ENCODE results near the gene PTS.
A peak's percentile ranks its signal among the peaks of the same experiment; 100 is the strongest.
"Not testable (repeated sequence)": the region's sequence is repeated elsewhere in the genome, so short reads cannot be mapped to it uniquely, and the experiment has no call there.

The PTS gene

GRCh38 chr11:112226062-112226830 lies at the start of gene PTS:
Gene PTS (plus strand): TSS chr11:112226428. CDS start chr11:112226444, 16 bp downstream.
- no peaks in the 10 kb centered on the region; the same call in 1 of the 2 replicates for H4K20me1 ChIP-seq
- peaks cover 14% of the 10 kb centered on the region for H3K4me1 ChIP-seq
- peak within 1 kb of the TSS; percentile 76 for H3K4me3 ChIP-seq
- peak within 1 kb of the TSS; percentile 92 for H3K4me2 ChIP-seq
- TF ChIP-seq Cebpa-rat (IDR thresholded peaks at IDR 0.05): no peak
- no peaks in the 10 kb centered on the region for H3K9me3 ChIP-seq
- peak within 1 kb of the TSS; percentile 88 for H3K9ac ChIP-seq
- no peaks in the 10 kb centered on the region for H3K27me3 ChIP-seq
- peaks cover 30% of the 10 kb centered on the region for H3K36me3 ChIP-seq
- H3K27ac ChIP-seq: peak within 1 kb of the TSS; percentile 86

- TF ChIP-seq Cebpa-rat (IDR thresholded peaks at IDR 0.05): no peak
- no peak overlapping the region for H3K4me2 ChIP-seq
These were observed 48.6 kb upstream of the PTS start for GRCh38 chr11:112177589-112177988.

GRCh38 chr11:112178428-112178827 lies 47.8 kb upstream of the PTS start:
- no peaks in the 10 kb centered on the region for H3K9me3 ChIP-seq
- H4K20me1 ChIP-seq: no peaks in the 10 kb centered on the region
- H3K4me1 ChIP-seq: peaks cover 26% of the 10 kb centered on the region
- H3K27ac ChIP-seq: no peak overlapping the region
- no peaks in the 10 kb centered on the region for H3K36me3 ChIP-seq
- no peak overlapping the region for H3K4me2 ChIP-seq
- H3K27me3 ChIP-seq: no peaks in the 10 kb centered on the region
- no peak overlapping the region for H3K4me3 ChIP-seq
- no peak overlapping the region for H3K9ac ChIP-seq
- no peak for TF ChIP-seq Cebpa-rat (IDR thresholded peaks at IDR 0.05)

More at GRCh38 chr11:112177589-112177988, 48.6 kb upstream of the PTS start:
- Histone ChIP-seq H3K4me1 (peaks cover 33% of the 10 kb centered on the region), H3K9me3 (no peaks in the 10 kb centered on the region), H3K36me3 (no peaks in the 10 kb centered on the region), H3K27me3 (no peaks in the 10 kb centered on the region), H4K20me1 (no peaks in the 10 kb centered on the region), H3K9ac (no peak overlapping the region), H3K4me3 (no peak overlapping the region), H3K27ac (no peak overlapping the region)

GRCh38 chr11:112178936-112179335 lies 47.3 kb upstream of the PTS start:
- H3K9ac ChIP-seq: no peak overlapping the region

GRCh38 chr11:112179601-112180000 lies 46.6 kb upstream of the PTS start:
- Histone ChIP-seq H3K9ac (no peak overlapping the region), H3K36me3 (no peaks in the 10 kb centered on the region), H3K27me3 (no peaks in the 10 kb centered on the region), H3K9me3 (no peaks in the 10 kb centered on the region), H3K4me2 (peak overlapping the region; percentile 57), H3K27ac (no peak overlapping the region), H3K4me3 (no peak overlapping the region), H4K20me1 (no peaks in the 10 kb centered on the region), H3K4me1 (peaks cover 26% of the 10 kb centered on the region)
- TF ChIP-seq Cebpa-rat (IDR thresholded peaks at IDR 0.05): no peak

More at GRCh38 chr11:112178936-112179335, 47.3 kb upstream of the PTS start:
- H3K4me1 ChIP-seq: peaks cover 26% of the 10 kb centered on the region
- H3K27me3 ChIP-seq: no peaks in the 10 kb centered on the region
- H3K36me3 ChIP-seq: no peaks in the 10 kb centered on the region
- no peak overlapping the region for H3K4me3 ChIP-seq
- H3K4me2 ChIP-seq: peak overlapping the region; percentile 57
- H3K27ac ChIP-seq: no peak overlapping the region
- no peak for TF ChIP-seq Cebpa-rat (IDR thresholded peaks at IDR 0.05)
- H3K9me3 ChIP-seq: no peaks in the 10 kb centered on the region
- no peaks in the 10 kb centered on the region for H4K20me1 ChIP-seq

GRCh38 chr11:112182867-112183266 lies 43.4 kb upstream of the PTS start:
- Histone ChIP-seq H3K4me3 (no peak overlapping the region), H3K9ac (no peak overlapping the region), H3K4me2 (no peak overlapping the region), H4K20me1 (no peaks in the 10 kb centered on the region), H3K27ac (no peak overlapping the region), H3K9me3 (no peaks in the 10 kb centered on the region), H3K36me3 (no peaks in the 10 kb centered on the region), H3K4me1 (peaks cover 18% of the 10 kb centered on the region), H3K27me3 (no peaks in the 10 kb centered on the region)
- no peak for TF ChIP-seq Cebpa-rat (IDR thresholded peaks at IDR 0.05)

GRCh38 chr11:112185883-112186282 lies 40.3 kb upstream of the PTS start:
- Histone ChIP-seq H3K9me3 (no peaks in the 10 kb centered on the region), H3K9ac (no peak overlapping the region), H3K27ac (no peak overlapping the region), H3K4me3 (no peak overlapping the region), H4K20me1 (no peaks in the 10 kb centered on the region), H3K4me1 (no peaks in the 10 kb centered on the region), H3K4me2 (no peak overlapping the region), H3K27me3 (no peaks in the 10 kb centered on the region), H3K36me3 (no peaks in the 10 kb centered on the region)
- TF ChIP-seq Cebpa-rat (IDR thresholded peaks at IDR 0.05): no peak

- H3K36me3 ChIP-seq: no peaks in the 10 kb centered on the region
- H3K9me3 ChIP-seq: no peaks in the 10 kb centered on the region
- H3K9ac ChIP-seq: no peak overlapping the region
- no peak for TF ChIP-seq Cebpa-rat (IDR thresholded peaks at IDR 0.05)
- no peaks in the 10 kb centered on the region for H3K4me1 ChIP-seq
- no peak overlapping the region for H3K4me2 ChIP-seq
- no peak overlapping the region for H3K4me3 ChIP-seq
- no peak overlapping the region for H3K27ac ChIP-seq
- H4K20me1 ChIP-seq: no peaks in the 10 kb centered on the region
- no peaks in the 10 kb centered on the region for H3K27me3 ChIP-seq
These were observed 39.9 kb upstream of the PTS start for GRCh38 chr11:112186304-112186703.

- not testable (repeated sequence) for H3K4me2 ChIP-seq, H3K4me1 ChIP-seq, H3K9me3 ChIP-seq, H3K4me3 ChIP-seq, H3K36me3 ChIP-seq, H4K20me1 ChIP-seq, H3K27ac ChIP-seq, H3K9ac ChIP-seq, H3K27me3 ChIP-seq
These were observed 31.1 kb upstream of the PTS start for GRCh38 chr11:112195113-112195512.

GRCh38 chr11:112195951-112196351 lies 30.3 kb upstream of the PTS start:
- no peak overlapping the region for H3K4me2 ChIP-seq
- no peak overlapping the region for H3K9ac ChIP-seq
- no peak for TF ChIP-seq Cebpa-rat (IDR thresholded peaks at IDR 0.05)
- no peak overlapping the region for H3K4me3 ChIP-seq
- H3K36me3 ChIP-seq: no peaks in the 10 kb centered on the region
- H4K20me1 ChIP-seq: no peaks in the 10 kb centered on the region
- H3K27me3 ChIP-seq: no peaks in the 10 kb centered on the region
- peaks cover 14% of the 10 kb centered on the region for H3K4me1 ChIP-seq
- H3K9me3 ChIP-seq: no peaks in the 10 kb centered on the region
- H3K27ac ChIP-seq: no peak overlapping the region

Measured in BLaER1 (cell line).